ENCODE measurements around the gene GALNT18.

DNA sequence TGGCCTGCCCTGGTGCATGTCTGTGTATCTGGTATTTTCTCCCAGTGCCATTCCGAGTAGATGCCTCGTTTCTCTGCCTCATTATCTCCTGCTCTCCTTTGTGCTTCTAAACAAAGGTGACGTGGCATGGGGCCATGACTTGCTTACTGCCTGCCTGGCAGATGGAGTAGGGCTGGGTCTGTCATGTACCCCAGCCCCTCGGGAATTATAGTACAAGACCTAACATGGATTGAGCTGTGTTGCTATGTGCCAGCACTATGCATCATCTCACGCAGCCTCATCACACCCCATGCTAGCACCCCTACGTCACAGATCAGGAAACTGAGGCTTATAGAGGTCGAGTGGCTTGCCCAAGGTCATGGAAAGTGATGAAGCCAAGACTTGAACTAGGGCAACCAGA lies 88.1 kb downstream of the GALNT18 start:
- TF ChIP-seq, protein P1, sequence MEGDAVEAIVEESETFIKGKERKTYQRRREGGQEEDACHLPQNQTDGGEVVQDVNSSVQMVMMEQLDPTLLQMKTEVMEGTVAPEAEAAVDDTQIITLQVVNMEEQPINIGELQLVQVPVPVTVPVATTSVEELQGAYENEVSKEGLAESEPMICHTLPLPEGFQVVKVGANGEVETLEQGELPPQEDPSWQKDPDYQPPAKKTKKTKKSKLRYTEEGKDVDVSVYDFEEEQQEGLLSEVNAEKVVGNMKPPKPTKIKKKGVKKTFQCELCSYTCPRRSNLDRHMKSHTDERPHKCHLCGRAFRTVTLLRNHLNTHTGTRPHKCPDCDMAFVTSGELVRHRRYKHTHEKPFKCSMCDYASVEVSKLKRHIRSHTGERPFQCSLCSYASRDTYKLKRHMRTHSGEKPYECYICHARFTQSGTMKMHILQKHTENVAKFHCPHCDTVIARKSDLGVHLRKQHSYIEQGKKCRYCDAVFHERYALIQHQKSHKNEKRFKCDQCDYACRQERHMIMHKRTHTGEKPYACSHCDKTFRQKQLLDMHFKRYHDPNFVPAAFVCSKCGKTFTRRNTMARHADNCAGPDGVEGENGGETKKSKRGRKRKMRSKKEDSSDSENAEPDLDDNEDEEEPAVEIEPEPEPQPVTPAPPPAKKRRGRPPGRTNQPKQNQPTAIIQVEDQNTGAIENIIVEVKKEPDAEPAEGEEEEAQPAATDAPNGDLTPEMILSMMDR (conservative IDR thresholded peaks at IDR 0.05; ENCODE audit: low read length): no peak
- no peak for TF ChIP-seq EZH2phosphoT487 (IDR thresholded peaks at IDR 0.05; ENCODE audit: borderline replicate concordance, low read depth, low read length)

All from OCI-LY7 (cell line).